IMR-90 (cell line): ENCODE data around the gene MINDY2.

ENCODE experiments used
- CEBPB ChIP-seq: IDR thresholded peaks from 2 replicates; pipeline ENCODE4 v1.6.1; 2012; ENCODE audit warnings: low read depth, low read length, improper control_type of control experiment
- CHD1 ChIP-seq: IDR thresholded peaks from 2 replicates; pipeline ENCODE4 v1.6.1; 2012; ENCODE audit warnings: low read depth, low read length, improper control_type of control experiment
- MAFK ChIP-seq: IDR thresholded peaks from 2 replicates; pipeline ENCODE4 v1.6.1; 2012; ENCODE audit warnings: low read depth, low read length, improper control_type of control experiment
- MAZ ChIP-seq: IDR thresholded peaks from 2 replicates; pipeline ENCODE4 v1.6.1; 2012; ENCODE audit warnings: low read depth, mild to moderate bottlenecking, low read length, improper control_type of control experiment, moderate library complexity, borderline replicate concordance
- MXI1 ChIP-seq: IDR thresholded peaks from 2 replicates; pipeline ENCODE4 v1.6.1; 2012; ENCODE audit warnings: low read depth, mild to moderate bottlenecking, low read length, moderate library complexity, borderline replicate concordance
- NFE2L2 ChIP-seq: fragments of 150-350 bp; IDR thresholded peaks from 2 replicates; pipeline ENCODE4 v1.6.1; 2016; ENCODE audit warnings: low read depth, mild to moderate bottlenecking, low read length
- POLR2A ChIP-seq: IDR thresholded peaks from 2 replicates; pipeline ENCODE4 v1.6.1; 2012; ENCODE audit warnings: mild to moderate bottlenecking, low read depth, low read length
- RAD21 ChIP-seq: IDR thresholded peaks from 2 replicates; pipeline ENCODE4 v1.6.1; 2012; ENCODE audit warnings: low read length, improper control_type of control experiment
- RCOR1 ChIP-seq: IDR thresholded peaks from 2 replicates; pipeline ENCODE4 v1.6.1; 2012; ENCODE audit warnings: mild to moderate bottlenecking, low read length, improper control_type of control experiment; ENCODE audit not compliant: insufficient replicate concordance
- SMC3 ChIP-seq: fragments of 150-350 bp; IDR thresholded peaks from 2 replicates; pipeline ENCODE4 v1.6.1; 2016; ENCODE audit warnings: low read depth, mild to moderate bottlenecking, antibody characterized with exemption, low read length, moderate library complexity
- TF ChIP-seq, protein P1 (sequence below): conservative IDR thresholded peaks from 2 replicates; pipeline ENCODE4 v1.5.1; 2012; ENCODE audit warnings: mild to moderate bottlenecking, low read depth, low read length, improper control_type of control experiment
- TF ChIP-seq, protein P2 (sequence below): fragments of 150-350 bp; IDR thresholded peaks from 2 replicates; pipeline ENCODE4 v1.6.1; 2016; ENCODE audit warnings: low read depth, mild to moderate bottlenecking, low read length, moderate library complexity, borderline replicate concordance
- TF ChIP-seq, protein P3 (sequence below): fragments of 150-350 bp; IDR thresholded peaks from 2 replicates; pipeline ENCODE4 v1.6.1; 2017; ENCODE audit warnings: mild to moderate bottlenecking, antibody characterized with exemption, low read length, low read depth

DNA sequence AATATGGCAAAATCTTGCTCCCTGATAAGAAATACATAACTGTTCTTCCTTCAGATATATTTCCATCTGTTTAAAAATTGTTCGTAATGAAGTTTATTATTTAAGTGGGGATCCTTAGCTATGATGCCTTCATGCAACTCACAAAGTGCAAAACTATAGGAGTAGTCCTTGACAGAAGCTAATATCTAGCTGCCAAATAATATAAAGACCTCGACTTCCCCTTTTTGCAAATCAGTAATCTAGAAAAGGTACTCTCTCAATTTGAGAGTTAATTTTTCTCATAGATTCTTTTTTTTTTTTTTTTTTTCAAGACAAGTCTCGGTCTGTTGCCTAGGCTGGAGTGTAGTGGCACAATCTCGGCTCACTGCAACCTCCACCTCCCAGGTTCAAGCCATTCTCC is 139.4 kb downstream of the MINDY2 start:
- TF ChIP-seq, protein P1, sequence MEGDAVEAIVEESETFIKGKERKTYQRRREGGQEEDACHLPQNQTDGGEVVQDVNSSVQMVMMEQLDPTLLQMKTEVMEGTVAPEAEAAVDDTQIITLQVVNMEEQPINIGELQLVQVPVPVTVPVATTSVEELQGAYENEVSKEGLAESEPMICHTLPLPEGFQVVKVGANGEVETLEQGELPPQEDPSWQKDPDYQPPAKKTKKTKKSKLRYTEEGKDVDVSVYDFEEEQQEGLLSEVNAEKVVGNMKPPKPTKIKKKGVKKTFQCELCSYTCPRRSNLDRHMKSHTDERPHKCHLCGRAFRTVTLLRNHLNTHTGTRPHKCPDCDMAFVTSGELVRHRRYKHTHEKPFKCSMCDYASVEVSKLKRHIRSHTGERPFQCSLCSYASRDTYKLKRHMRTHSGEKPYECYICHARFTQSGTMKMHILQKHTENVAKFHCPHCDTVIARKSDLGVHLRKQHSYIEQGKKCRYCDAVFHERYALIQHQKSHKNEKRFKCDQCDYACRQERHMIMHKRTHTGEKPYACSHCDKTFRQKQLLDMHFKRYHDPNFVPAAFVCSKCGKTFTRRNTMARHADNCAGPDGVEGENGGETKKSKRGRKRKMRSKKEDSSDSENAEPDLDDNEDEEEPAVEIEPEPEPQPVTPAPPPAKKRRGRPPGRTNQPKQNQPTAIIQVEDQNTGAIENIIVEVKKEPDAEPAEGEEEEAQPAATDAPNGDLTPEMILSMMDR = no peak
- TF ChIP-seq, protein P2, sequence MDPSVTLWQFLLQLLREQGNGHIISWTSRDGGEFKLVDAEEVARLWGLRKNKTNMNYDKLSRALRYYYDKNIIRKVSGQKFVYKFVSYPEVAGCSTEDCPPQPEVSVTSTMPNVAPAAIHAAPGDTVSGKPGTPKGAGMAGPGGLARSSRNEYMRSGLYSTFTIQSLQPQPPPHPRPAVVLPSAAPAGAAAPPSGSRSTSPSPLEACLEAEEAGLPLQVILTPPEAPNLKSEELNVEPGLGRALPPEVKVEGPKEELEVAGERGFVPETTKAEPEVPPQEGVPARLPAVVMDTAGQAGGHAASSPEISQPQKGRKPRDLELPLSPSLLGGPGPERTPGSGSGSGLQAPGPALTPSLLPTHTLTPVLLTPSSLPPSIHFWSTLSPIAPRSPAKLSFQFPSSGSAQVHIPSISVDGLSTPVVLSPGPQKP = no peak
- TF ChIP-seq RAD21 (no peak), MAFK (no peak), POLR2A (no peak), CHD1 (no peak), CEBPB (no peak), MXI1 (no peak), NFE2L2 (no peak), RCOR1 (no peak), SMC3 (no peak), MAZ (no peak)
- TF ChIP-seq, protein P3, sequence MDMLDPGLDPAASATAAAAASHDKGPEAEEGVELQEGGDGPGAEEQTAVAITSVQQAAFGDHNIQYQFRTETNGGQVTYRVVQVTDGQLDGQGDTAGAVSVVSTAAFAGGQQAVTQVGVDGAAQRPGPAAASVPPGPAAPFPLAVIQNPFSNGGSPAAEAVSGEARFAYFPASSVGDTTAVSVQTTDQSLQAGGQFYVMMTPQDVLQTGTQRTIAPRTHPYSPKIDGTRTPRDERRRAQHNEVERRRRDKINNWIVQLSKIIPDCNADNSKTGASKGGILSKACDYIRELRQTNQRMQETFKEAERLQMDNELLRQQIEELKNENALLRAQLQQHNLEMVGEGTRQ = no peak
